GM18507 (cell line): ENCODE results near the gene C18orf63.

Experiments used
- DNase-seq: peaks from one replicate; pipeline ENCODE4 v3.0.0; 2011; ENCODE audit warnings: low read depth; ENCODE audit not compliant: insufficient read length; ENCODE audit errors: extremely low spot score
- FAIRE-seq: peaks from 2 replicates; lab custom pipeline; 2011; peaks lifted over from hg19 to GRCh38; lab: Jason Lieb, UNC

Gene C18orf63

DNA sequence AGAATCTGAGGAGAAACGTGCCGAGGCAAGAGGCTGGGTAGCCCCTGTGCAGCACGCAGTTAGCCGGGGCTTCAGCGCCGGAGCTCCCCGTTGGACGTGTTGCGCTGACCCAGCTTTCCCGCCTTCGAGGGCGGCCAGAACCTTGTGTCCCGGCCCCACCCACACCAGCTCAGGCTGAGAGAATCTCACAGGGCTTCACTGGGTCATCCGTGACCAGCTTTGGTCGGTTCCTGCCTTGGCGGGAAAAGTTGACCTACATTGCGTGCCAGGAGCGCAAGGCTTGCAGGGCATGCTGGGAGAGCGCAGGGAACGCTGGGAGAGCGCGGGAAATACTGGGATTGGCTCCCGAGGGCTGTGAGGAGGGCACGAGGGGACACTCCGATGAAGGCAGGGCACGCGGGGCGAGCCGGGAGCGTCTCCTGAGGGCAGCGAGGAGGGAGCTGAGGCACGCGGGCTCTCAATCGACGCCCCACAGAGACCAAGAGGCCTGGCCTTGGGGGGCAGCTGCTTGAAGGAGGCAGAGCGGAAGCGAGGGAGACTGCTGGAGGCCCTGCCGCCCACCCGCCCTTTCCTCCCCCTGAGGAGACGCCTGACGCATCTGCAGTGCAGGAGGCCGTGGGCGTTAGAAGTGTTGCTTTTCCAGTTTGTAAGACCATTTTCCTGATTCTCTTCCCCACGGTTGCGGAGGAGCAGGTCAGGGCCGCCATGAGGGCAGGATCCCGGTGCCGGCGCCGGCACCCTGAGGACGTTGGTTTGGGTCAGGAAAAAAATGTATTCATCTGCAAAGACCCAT is at the start of gene C18orf63:
C18orf63 (plus strand) TSS at position 376 of the 793 bp plus-strand sequence. CDS start 2,027 bp downstream, outside the sequence.
- DNase-seq, result no peak
- FAIRE-seq, result no peak

DNA sequence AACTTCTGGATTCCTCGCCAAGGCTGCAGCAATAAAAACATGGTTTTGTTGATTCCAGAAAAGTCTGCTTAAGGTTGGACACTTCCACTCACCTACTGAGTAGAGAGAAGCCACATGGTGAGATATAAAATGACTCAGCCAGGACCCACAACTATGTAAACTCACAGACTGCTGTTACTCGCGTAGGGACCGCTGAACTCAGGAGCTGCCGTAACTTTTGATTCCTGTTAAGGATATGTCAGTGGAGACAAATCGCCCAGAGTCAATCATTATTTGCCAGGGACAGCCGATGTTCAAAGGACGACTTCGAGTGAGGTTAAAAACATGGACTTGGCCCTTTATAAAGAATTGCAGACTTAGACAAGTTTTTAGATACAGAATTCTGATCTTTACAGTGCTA is 49.5 kb upstream of the C18orf63 start:
- FAIRE-seq, result no peak
- DNase-seq, result no peak

- FAIRE-seq, result no peak
- DNase-seq, result no peak
These were observed 47.5 kb upstream of the C18orf63 start for GRCh38 chr18:74268175-74268574.

GRCh38 chr18:74268933-74269620 is 46.6 kb upstream of the C18orf63 start:
- FAIRE-seq (no peak), DNase-seq (no peak)

- FAIRE-seq (no peak), DNase-seq (no peak)
These were observed 44.0 kb upstream of the C18orf63 start for GRCh38 chr18:74271635-74272034.

DNA sequence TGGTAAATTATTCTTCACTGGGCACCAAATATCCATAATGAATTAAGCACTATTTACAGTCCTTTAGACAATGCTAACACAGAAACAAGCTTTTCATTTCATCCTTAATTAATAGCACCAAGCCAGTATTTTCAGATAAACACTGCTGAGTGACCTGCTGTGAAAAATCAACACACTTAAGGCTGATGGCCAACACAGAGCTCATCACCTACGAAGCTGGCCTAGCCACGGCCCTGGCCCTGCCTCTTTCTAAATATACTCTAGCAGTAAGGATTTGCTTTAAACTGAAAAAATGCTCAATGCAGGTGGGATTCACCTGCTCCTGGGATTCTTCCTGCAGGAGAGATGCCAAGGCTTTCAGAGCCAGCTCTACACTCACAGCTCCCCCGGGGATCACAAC is 42.2 kb upstream of the C18orf63 start:
- DNase-seq (no peak), FAIRE-seq (no peak)

DNA sequence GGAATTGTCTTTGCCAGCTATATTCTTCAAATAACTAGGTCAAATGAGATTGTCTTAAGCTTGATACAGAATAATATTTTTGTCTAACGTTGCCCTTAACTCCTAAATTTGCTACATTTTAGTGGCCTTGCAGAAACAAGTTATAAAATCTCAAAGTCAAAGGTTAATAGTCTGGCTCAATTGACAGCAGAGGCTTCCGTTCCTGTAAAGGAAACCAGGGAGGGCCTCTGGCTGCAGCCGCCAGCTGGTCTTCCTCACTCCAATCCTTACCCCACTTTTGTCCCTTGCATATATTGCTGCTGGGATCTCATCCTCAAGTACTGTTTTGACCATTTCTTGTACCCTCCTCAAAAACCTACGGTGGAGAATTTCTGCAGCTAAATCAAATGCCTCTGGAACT is 40.9 kb upstream of the C18orf63 start:
- FAIRE-seq (no peak), DNase-seq (no peak)

- DNase-seq (no peak), FAIRE-seq (no peak)
These were observed 39.9 kb upstream of the C18orf63 start for GRCh38 chr18:74275736-74276135.

- FAIRE-seq (no peak), DNase-seq (no peak)
These were observed 39.0 kb upstream of the C18orf63 start for GRCh38 chr18:74276609-74277008.

DNA sequence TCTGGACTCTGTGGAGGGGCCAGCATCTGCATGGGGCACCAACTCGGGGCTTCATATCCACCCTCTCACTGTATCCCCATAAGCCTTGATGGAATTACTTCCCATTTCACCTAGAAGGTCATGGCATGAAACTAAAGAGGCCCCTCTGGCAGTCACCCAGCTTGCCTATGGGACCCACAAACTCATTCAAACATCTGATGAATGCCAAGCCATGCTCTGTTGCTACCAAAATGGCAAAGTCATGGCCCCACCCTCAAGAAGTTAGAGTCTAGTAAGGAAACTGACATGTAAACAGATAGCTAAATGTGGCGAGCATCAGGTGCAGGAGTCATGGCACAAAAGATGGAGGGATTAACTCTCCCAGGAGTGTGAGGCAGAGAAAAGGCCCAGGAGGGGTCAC is 38.3 kb upstream of the C18orf63 start:
- FAIRE-seq, result no peak
- no peak for DNase-seq

GRCh38 chr18:74278058-74278457 is 37.6 kb upstream of the C18orf63 start:
- no peak for DNase-seq
- no peak for FAIRE-seq

- DNase-seq (no peak), FAIRE-seq (no peak)
These were observed 36.7 kb upstream of the C18orf63 start for GRCh38 chr18:74278983-74279382.

DNA sequence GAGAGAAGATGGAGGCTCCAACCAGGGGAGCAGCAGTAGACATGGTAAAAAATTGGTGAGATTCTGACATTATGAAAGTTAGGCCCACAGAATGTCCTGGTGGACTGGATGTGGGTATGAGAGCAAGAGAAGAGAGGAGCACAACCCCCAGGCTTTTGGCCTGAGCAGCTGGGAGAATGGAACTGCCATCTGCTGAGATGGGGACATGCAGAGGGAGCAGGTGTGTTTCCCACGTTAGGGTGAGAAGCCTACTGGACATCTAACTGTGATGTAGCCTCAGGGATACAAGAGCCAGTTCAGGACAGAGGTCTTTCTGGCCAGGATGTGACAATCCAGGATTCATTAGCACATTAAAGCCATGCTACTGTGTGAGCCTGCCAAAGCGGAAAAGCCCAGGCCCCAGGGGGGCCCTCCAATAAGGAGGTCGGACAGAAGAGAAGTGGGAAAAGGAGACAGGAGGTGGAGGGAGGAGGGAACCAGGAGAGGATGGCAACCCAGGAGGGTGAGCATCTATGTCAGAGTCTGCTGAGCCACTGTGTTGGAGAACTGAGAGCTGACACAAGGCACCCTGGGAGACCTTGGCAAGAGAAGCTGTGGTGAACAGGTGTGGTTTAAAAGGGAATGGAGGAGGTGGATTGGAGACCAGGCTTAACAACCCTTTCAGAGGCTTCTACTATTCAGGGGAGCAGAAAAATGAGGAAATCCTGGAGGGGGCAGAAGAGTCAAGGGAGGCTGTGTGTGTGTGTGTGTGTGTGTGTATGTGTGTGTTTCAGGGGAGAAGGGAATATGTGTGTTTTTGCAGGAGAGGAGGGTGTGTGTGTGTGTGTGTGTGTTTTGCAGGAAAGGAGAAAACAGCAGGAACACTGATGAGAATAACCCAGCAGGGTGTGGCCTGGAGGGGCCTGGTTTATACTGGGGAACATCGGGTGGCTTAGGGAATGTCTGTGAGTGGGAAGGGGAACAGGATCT is 34.3 kb upstream of the C18orf63 start:
- FAIRE-seq (no peak), DNase-seq (no peak)

DNA sequence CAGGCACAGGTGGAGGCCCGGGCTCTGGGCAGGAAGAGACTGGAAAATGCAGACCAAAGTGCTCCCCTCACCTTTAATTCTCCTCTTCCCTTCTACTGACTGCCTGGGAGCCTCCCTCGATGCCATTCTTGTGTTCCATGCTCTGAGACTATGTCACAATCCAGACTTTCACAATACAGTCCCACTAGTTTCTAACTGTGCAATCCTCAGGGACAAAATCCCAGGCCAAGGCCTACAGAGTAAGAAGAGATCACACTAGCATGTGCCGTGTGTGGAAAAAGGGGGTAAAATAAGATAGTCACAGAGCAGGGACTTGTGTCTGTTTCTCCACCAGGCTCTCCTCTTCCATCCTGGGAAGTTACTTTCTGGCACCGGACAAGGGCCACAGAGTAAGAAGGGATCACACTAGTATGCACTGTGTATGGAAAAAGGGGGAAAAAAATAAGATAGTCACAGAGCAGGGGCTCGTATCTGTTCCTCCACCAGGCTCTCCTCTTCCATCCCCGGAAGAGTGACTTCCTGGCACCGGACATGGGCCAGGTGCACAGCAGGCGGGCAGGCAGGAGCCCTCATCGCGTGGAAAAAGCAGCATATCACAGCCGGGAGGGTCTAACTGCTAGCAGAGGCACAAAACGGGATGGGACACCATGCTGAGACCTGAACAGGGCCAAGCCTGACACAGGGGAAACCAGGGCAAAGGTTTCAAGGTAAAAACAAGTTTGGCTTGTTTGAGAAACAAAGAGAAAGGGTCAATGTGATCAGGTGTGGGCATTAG is 33.5 kb upstream of the C18orf63 start:
- DNase-seq, result no peak

DNA sequence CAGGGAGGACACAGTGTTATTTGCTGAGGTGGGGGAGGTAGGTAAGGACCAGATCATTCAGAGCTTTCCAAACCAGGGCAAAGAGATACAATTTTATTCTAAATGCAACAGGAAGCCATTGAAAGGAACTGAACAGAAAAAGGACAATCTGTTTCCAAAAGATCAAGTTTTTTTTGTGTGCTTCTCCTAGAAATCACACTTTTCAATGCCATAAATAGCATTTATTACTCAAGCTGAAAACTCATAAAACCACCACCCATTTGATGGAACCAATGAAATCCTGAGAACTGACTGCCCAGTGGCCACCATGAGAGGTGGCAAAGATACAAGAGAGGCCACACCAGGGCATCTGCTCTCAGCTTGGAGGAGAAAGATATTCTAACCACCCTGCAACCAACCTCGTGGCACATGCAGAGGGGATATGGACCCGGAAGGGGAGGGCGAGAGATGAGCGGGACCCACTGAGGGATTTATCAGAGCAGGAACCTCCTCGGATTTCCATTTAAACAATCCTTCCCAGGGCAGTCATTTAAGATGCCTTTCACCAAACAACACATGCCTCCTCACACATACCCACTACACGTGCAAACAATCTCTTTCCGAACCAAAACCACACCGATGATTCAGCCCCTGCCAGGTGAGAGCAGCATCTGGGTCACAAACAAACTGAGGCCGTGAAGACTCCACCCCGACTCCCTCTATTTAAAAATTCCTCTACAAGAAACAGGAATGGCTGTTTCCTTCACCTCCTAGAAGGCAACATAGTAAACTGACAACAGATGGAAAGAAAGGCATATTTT is 32.7 kb upstream of the C18orf63 start:
- DNase-seq (no peak), FAIRE-seq (no peak)

More for the DNA sequence above, 33.5 kb upstream of the C18orf63 start:
- FAIRE-seq, result no peak

DNA sequence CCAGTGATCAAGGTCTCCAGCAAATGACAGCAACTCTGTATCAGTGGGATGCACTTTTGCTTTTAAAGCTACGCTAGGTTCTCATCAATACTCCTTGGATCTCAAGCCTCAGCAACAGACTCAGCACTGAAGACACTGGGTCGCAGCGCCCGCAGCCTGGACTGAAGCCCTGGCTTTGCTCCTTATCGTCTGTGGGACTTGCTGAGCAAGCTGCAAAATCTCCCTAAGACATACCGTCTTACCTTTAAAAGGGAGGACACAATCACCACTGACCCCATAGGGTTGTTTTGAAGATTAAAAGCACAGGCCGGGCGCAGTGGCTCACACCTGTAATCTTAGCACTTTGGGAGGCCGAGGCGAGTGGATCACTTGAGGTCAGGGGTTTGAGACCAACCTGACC is 32.0 kb upstream of the C18orf63 start:
- FAIRE-seq (no peak), DNase-seq (no peak)

DNA sequence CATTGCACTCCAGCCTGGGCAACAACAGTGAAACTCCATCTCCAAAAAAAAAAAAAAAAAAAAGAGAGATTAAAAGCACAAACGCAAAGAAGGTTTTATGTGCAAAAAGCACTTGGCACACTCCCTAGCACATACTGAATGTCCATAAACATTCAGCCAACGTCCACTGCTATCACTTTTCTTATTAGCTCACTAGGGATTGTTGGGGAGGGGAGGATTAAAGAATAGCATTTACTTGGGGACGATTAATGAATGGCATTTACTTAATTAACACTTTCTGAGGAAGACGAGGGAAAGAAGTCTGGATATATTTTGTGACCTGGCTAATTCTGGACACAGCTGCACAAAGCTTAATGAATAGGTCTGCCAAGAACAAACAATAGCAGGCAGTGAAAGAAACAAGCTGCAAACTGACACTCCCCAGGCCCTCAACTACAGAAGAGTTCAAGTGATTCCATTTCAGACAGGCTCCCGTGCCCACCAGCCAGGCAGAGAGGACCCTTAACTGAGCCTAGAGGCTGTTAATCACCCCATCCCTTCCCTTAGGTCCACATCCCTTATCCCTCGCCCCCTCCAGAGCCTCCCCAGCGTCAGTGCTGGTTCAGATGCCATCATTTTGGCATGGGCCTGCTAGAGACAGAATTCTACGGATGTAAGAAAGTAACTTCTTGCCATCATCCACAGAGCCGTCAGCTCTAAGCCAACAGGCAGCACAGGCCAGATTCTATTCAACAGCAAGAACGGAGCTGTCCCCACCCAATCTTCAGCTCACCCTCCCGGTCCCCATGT is 31.3 kb upstream of the C18orf63 start:
- FAIRE-seq, result no peak
- no peak for DNase-seq

DNA sequence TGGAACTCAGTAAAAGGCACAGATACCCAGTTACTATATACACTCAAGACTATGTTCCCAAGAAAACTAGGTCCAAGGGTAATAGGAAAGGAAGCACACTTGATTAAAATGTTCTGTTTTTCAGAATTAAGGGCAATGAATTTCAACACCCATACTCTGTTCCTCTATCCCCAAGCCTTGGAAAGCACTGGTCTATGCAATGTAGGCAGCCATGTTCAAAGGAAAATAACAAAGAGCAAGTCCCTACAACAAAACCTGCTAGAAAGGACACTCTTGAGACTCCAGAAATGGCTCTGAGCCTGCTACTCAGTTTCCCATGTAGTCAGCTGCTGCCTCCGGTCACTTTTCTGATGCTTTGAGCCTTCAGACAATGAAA is 30.7 kb upstream of the C18orf63 start:
- DNase-seq (no peak), FAIRE-seq (no peak)
